ENCODE data around the gene WDR33. TPM values are rescaled to one million over a fixed set of nuclear protein-coding genes. Genes with fewer than 3 reads are reported as not detected.

WDR33 gene
- total and polyA plus RNA-seq, 10 of the 15 experiments (the other 5 are each of a cell fraction or from before 2014, with no cell fraction given) = 29.2 to 73.8 (median 45.6) TPM

DNA sequence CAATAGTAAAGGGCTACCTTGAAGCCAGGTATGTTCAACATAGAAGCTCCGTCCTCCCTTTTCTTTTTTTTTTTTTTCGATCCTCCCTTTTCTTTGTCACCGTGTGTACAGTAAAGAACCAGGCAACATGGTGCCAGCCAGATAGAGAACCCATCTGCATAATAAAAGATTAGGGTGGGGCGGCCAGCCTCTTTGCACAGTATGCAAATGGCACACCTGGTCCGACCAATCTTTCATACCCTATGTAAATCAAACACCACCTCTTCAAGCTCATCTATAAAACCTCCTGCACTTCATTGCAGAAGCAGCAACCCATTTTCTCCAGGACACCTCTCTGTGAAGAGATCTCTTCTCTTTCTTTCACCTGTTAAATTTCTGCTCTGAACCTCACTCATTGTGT, 7.3 kb upstream of the WDR33 start:
- Histone ChIP-seq H3K27me3 (replicated peaks in 1 of 2; ENCODE audit: control insufficient read depth in 2 of 2, insufficient read depth in 2 of 2, low read length in 1 of 2) (no peaks in the 10 kb centered on the region; a peak in 1 of 4 replicates), H4K20me1 (ENCODE audit: control insufficient read depth, insufficient read depth) (no peaks in the 10 kb centered on the region), H2AFZ (ENCODE audit: control insufficient read depth, low read depth, low read length) (no peak overlapping the region), H3K79me2 (ENCODE audit: control insufficient read depth, insufficient read depth, low read length) (no peaks in the 10 kb centered on the region), H3K4me1 (ENCODE audit: control insufficient read depth, insufficient read depth, low read length) (no peaks in the 10 kb centered on the region), H3K9me3 (replicated peaks; ENCODE audit: control insufficient read depth, insufficient read depth, low read length) (peaks cover 17% of the 10 kb centered on the region), H3K9ac (ENCODE audit: control insufficient read depth, insufficient read depth, low read length) (no peak overlapping the region), H3K27ac (ENCODE audit: control insufficient read depth, insufficient read depth) (no peak overlapping the region), H3K4me2 (ENCODE audit: control insufficient read depth, insufficient read depth) (no peak overlapping the region), H3K4me3 (no peak overlapping the region), H3K36me3 (ENCODE audit: control insufficient read depth in 2 of 2, insufficient read depth in 2 of 2, low read length in 1 of 2) (no peaks in the 10 kb centered on the region)
- in situ Hi-C loops (cut with MboI) (no loop called here), intact Hi-C loops (cut with micrococcal nuclease; ENCODE audit: unreplicated experiment) (no loop called here)
- ChIA-PET RAD21 (ENCODE audit: unreplicated experiment) (no interaction called here), SMC1A (ENCODE audit: uncharacterized antibody, unreplicated experiment) (interaction anchor here (1.1 to 1.7 kb wide), 4 partner anchors 7 to 11 kb away, joined by 3 to 7 read pairs (median 3); partner anchors contain the start of gene WDR33), POLR2A (no interaction called here), CTCF (interaction anchor here (0.6 kb wide), 2 partner anchors 8 to 18 kb away, joined by 3 to 4 read pairs; no protein-coding TSS in a partner anchor)
- no TSS peak for BruUV-seq (replicated peaks)
- WGBS (ENCODE audit: insufficient coverage, insufficient replicate concordance, low lambda C conversion rate, missing lambda C conversion rate) = 58% methylated on average over 5 of the region's 5 CpGs
- FAIRE-seq = no peak
- no peak for DNase-seq (ENCODE audit: low read depth, low spot score)
- ATAC-seq = no peak
- no peak for TF ChIP-seq SIN3A (IDR thresholded peaks at IDR 0.05; ENCODE audit: low read depth, low read length)
- no peak for TF ChIP-seq ZNF384 (IDR thresholded peaks at IDR 0.05; ENCODE audit: borderline replicate concordance, low read depth, low read length)
- no peak for TF ChIP-seq ZNF592 (IDR thresholded peaks at IDR 0.05)
- no peak for TF ChIP-seq POLR2AphosphoS5 (IDR thresholded peaks at IDR 0.05; ENCODE audit: low read length)
- TF ChIP-seq RAD21 (IDR thresholded peaks at IDR 0.05; ENCODE audit: insufficient read depth, low read depth, low read length) = no peak
- TF ChIP-seq WRNIP1 (IDR thresholded peaks at IDR 0.05; ENCODE audit: borderline replicate concordance, low read depth, low read length) = no peak
- TF ChIP-seq KDM1A (IDR thresholded peaks at IDR 0.05; ENCODE audit: borderline replicate concordance) = no peak
- TF ChIP-seq YBX1 (IDR thresholded peaks at IDR 0.05) = no peak
- TF ChIP-seq, protein P1, sequence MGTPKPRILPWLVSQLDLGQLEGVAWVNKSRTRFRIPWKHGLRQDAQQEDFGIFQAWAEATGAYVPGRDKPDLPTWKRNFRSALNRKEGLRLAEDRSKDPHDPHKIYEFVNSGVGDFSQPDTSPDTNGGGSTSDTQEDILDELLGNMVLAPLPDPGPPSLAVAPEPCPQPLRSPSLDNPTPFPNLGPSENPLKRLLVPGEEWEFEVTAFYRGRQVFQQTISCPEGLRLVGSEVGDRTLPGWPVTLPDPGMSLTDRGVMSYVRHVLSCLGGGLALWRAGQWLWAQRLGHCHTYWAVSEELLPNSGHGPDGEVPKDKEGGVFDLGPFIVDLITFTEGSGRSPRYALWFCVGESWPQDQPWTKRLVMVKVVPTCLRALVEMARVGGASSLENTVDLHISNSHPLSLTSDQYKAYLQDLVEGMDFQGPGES (IDR thresholded peaks at IDR 0.05) = no peak
- TF ChIP-seq ZBTB4 (CRISPR knock-in tag; IDR thresholded peaks at IDR 0.05) = no peak
- no peak for TF ChIP-seq SUZ12 (IDR thresholded peaks at IDR 0.05; ENCODE audit: unreplicated experiment)
- no peak for TF ChIP-seq SPI1 (IDR thresholded peaks at IDR 0.05; ENCODE audit: borderline replicate concordance, insufficient read depth, low read depth, low read length)
- no peak for TF ChIP-seq DPF2 (IDR thresholded peaks at IDR 0.05)
- TF ChIP-seq YY1 (IDR thresholded peaks at IDR 0.05; ENCODE audit: low read depth, low read length) = no peak
- TF ChIP-seq MTA2 (IDR thresholded peaks at IDR 0.05; ENCODE audit: low read depth) = no peak
- TF ChIP-seq SMAD5 (IDR thresholded peaks at IDR 0.05; ENCODE audit: low read depth) = no peak
